CD4-positive, alpha-beta T cell treated with Interferon alpha-2 for 1 hour (primary cell): ENCODE data around the gene HAO2.
"Not testable (repeated sequence)": the region's sequence is repeated elsewhere in the genome, so short reads cannot be mapped to it uniquely, and the experiment has no call there.

Experiments used
- DNase-seq, 2 donors: peaks; one replicate each; pipeline ENCODE4 v3.0.0-alpha.2; 2020 to 2022

HAO2 gene

GRCh38 chr1:119347858-119348257 is 20.7 kb upstream of the HAO2 start:
- no peak for DNase-seq

DNA sequence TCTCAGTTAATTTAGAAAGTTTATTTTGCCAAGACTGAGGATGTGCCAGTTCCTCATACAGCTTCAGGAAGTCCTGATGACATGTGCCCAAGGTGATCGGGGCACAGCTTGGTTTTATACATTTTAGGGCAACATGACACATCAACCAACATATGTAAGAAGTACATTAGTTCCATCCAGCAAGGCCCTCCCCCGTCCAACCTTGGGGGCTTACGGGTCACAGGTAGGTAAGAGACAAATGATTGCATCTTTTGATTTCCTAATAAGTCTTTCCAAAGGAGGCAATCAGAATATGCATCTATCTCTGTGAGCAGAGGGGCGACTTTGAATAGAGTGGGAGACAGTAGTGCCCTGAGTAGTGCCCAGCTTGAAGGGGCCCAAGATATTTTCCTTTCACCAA is 19.6 kb upstream of the HAO2 start:
- DNase-seq: no peak

DNA sequence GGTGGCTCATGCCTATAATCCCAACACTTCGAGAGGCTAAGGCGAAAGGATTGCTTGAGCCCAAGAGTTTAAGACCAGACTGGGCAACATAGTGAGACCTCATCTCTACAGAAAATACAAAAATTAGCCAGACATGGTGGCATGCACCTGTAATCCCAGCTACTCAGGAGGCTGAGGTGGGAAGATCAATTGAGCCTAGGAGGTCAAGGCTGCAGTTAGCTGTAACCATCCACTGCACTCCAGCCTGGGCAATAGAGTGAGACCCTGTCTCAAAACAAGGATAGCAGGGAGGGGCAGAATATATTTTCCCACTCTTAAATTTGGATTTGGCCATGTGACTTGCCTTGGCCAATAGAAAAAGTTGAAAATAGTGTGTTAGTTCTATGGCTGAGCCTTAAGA is 17.7 kb upstream of the HAO2 start:
- DNase-seq: not testable (repeated sequence)

GRCh38 chr1:119351997-119352396 is 16.6 kb upstream of the HAO2 start:
- DNase-seq: no peak

DNA sequence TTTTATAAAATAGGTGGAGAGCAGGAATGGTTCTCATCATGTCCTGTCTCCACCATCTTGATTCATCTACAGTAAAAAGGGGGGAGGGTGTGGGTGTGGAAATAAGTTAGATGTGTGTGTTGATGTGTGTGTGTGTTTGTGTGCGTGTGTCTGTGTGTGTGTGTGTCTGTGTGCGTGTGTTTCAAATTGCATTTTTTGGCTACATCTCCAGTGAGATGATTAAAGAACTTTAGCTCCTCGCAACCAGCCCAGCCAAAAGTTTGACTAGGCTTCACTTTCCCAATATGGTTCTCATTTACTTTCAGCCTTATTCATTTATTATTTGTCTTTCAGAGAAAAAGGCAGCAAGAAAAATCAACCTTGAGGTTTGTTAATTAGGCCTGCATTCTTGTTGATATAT is 14.7 kb upstream of the HAO2 start:
- DNase-seq: no peak

DNA sequence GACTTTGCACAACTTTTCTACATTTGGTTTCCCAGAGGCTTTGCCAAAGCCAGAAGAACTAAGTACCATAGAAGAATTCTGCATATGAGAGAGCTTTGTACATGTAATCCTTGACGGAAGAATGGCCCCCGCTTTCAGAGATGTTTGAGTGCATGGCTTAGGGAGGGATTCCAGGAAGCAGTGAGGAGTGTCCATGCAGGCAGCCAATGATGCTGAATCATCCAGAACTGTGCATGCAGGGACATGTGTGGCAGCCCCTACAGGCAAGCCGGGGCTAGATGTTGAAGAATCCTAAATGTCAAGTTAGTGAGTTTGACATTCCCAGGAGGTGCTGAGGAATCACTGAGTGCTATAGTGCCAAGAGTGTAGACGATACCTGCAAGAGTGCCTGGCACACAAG is 9.9 kb upstream of the HAO2 start:
- DNase-seq: no peak

GRCh38 chr1:119359730-119360129 is 8.9 kb upstream of the HAO2 start:
- no peak for DNase-seq

GRCh38 chr1:119361205-119361604 is 7.4 kb upstream of the HAO2 start:
- no peak for DNase-seq

DNA sequence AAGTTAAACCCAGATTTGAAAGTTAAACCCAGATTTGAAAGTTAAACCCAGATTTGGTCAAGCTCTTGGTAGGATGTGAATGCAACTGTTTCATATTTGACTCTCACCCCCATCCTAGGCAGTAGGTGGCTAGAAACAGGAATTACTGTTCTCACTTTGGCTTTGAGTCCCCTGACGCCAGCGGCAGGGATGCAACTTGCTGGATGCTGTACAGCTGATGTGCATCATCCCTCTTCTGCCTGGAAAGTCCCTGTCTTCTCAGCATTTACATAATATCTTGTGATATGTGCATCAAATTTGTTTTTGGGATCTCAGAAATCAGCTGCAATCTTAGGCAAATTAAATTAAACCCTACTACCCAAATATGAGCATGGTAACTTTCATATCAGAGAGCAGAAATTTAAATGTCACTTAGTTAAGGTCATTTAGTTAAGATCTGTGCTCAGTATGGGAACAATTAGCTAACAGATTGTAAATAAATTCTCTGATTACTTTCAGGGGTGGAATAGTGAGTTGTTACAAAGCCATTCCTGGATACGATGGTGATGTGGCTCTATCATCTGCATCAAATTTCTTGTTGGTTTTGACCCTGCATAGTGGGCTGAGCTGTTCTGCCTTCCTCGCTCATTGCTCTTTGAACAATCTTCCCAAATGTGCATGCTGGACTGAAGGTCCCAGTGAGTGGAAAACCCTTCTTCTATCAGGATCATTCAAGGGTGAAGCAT is 6.8 kb upstream of the HAO2 start:
- DNase-seq: no peak

DNA sequence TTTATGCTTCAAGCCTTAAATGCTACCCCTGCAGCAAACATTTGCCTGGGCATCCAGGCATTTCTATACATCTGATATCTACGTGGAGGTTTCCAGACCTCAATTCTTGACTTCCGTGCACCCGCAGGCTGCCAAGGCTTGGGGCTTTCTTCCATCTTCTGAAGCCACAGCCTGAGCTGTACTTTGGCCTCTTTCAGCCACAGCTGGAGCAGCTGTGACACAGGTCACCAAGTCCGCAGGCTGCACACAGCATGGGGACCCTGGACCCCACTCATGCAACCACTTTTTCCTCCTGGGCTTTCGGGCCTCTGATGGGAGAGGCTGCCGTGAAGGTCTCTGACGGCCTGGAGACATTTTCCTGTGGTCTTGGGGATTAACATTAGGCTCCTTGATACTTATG is 5.4 kb upstream of the HAO2 start:
- no peak for DNase-seq

GRCh38 chr1:119364640-119365039 is 3.9 kb upstream of the HAO2 start:
- DNase-seq: no peak

- no peak for DNase-seq
Observed at GRCh38 chr1:119366424-119366823, 2.2 kb upstream of the HAO2 start.

DNA sequence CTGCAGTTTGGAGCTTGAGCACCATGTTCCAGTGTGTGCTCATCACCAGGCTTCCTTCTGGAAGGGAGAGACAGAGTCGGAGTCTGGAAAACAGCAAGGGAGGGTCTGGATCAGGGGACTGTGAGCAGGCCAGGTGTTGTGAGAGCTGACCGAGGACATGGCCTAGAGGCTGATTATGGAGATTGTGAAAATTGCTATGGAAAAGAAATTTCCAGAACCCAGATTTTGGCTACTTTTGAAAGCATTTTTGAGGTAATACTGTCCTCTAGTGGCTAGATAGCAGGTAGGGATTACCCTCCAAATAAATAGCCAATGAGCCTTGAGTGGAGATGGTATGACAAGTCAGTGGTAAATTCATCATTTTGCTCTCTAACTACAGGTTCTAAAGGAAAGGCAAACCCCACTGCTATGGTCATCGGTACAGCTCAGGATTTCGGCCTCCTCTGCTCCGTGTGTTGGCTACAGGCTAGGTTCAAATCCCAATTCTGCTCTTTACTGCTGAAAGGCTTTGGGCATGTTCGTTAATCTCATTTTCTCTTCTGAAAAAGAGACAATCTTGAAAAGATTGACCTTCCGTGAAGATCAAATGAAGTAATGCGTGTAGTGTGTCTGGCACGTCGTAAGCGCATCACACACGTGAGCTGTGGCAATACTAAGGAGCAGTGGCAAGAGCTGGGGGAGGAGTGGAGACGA is 1.0 kb upstream of the HAO2 start:
- DNase-seq: no peak

DNA sequence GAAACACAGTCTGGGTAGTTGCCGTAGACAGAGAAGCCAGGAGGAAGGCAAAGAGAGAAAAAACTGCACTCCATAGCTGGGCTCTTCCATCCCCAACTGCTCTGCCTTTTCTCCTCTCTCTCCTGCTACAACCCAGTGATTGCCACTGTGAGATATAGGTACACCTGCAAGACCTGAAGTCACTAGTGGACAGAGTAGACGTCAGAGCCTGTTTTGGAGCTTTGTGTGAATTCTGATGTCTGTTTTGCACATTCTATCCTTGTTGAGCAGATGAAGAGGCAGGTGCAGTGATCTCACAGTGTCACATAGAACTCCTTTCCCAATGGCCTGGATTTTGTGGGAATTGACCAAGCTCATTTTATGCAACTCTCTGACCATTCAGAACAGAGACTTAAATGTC is 2.2 kb downstream of the HAO2 start:
- no peak for DNase-seq

DNA sequence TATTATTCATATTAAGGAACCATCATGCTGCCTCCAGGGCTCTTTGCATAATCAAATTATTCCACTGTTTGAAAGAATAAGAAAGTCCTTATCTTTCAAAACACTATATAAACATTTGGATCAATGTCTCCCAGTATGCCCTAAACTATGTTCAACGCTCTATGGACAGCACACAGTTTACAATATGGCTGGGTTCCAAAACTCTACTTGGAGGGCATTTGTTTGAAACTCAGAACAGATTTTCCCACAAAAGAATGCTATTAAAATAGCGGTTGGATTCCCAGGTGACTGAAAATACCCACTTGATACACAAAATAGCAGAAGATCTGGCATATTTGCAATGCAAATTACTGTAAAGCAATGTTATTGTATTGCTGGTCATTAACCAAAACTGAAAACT is 3.2 kb downstream of the HAO2 start:
- DNase-seq: no peak

DNA sequence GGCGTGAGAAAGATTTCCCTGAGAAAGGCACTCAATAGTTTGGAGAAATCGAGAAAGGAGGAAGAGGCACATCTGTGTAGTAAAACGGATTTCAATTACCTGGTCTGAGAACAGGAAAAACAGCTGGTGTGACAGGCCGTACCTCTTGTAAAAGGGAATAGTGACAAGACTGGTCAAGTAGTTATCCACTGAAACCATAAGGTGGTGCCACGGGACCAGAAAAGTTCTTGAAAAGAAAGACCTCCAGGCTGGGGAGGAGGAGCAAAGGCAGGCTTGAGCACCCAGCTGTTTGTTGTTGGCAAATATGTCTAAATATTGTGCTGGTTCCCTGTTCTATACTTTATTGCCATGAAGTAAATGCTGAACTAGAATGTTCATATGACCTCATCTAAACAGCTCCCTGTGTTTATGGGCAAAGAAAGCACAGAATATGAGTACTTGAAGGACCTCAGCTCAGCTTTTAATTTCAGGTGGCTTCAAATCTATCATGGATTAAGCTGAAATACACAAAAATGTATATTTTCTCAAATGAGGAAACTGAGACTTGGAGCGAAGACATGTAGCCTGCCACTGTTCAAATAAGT is 4.0 kb downstream of the HAO2 start:
- no peak for DNase-seq

- no peak for DNase-seq
Observed at GRCh38 chr1:119373465-119373864, 4.9 kb downstream of the HAO2 start.

- no peak for DNase-seq
Observed at GRCh38 chr1:119374208-119374874, 5.8 kb downstream of the HAO2 start.

- no peak for DNase-seq
Observed at GRCh38 chr1:119375366-119375765, 6.8 kb downstream of the HAO2 start.

DNA sequence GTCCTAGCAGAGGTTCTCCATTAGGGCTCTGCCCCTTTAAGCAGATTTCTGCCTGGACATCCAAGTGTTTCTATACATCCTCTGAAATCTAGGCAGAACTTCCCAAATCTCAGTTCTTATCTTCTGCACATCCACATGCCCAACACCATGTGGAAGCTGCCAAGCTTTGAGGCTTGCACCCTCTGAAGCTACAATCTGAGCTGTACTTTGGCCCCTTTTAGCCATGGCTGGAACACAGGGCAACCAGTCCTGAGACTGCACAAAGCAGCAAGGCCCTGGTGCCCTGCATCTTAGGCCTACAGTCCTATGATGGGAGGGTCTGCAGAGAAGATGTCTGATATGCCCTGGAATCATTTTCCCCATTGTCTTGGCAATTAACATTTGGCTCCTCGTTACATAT is 8.0 kb downstream of the HAO2 start:
- no peak for DNase-seq

DNA sequence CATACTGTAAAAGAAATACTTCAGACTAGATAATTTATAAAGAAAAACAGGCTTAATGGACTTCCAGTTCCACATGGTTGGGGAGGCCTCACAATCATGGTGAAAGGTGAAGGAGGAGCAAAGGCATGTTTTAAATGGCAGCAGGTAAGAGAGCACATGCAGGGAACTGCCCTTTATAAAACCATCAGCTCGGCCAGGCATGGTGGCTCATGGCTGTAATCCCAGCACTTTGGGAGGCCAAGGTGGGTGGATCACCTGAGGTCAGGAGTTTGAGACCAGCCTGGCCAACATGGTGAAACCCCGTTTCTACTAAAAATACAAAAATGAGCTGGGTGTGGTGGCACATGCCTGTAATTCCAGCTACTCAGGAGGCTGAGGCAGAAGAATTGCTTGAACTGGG is 9.0 kb downstream of the HAO2 start:
- DNase-seq: not testable (repeated sequence)

- DNase-seq: no peak
Observed at GRCh38 chr1:119379117-119379516, 10.5 kb downstream of the HAO2 start.

GRCh38 chr1:119380304-119380703 is 11.7 kb downstream of the HAO2 start:
- no peak for DNase-seq
